Keratinocyte (primary cell): Measurements from ENCODE around the gene GNPTAB. TPM values are rescaled to one million over a fixed set of nuclear protein-coding genes. Genes with fewer than 3 reads are reported as not detected.

Experiments used
- DNase-seq: peaks from one replicate; pipeline ENCODE4 v3.0.0-alpha.2; 2011; ENCODE audit warnings: low read depth, missing footprints, low spot score
- FAIRE-seq: peaks from 2 replicates; lab custom pipeline; 2011; peaks lifted over from hg19 to GRCh38; lab: Jason Lieb, UNC
- H2AFZ ChIP-seq: 2 replicates; pipeline ENCODE4 v1.6.0; 2012; ENCODE audit warnings: low read length, control low read depth, inconsistent platforms; ENCODE audit not compliant: control insufficient read depth
- H3K27ac ChIP-seq: 2 replicates; pipeline ENCODE4 v1.5.1; 2011; ENCODE audit warnings: low read length; ENCODE audit not compliant: control insufficient read depth, insufficient read depth
- H3K27me3 ChIP-seq: 3 replicates; pipeline ENCODE4 v1.6.0; 2011; ENCODE audit warnings: low read length; ENCODE audit not compliant: control insufficient read depth, insufficient read depth; ENCODE audit errors: extremely low read depth
- H3K36me3 ChIP-seq, 2 experiments: 2 replicates in 1 of 2; 3 replicates in 1 of 2; pipeline ENCODE4 v1.5.1; 2011; ENCODE audit warnings: low read length in 2 of 2, mild to moderate bottlenecking in 1 of 2; ENCODE audit not compliant: control insufficient read depth in 2 of 2, insufficient read depth in 2 of 2; ENCODE audit errors: extremely low read depth in 1 of 2
- H3K4me1 ChIP-seq: 3 replicates; pipeline ENCODE4 v1.5.1; 2011; ENCODE audit warnings: low read length; ENCODE audit not compliant: control insufficient read depth, insufficient read depth; ENCODE audit errors: extremely low read depth
- H3K4me2 ChIP-seq: 3 replicates; pipeline ENCODE4 v1.6.0; 2011; ENCODE audit warnings: low read depth, low read length; ENCODE audit not compliant: control insufficient read depth, insufficient read depth; ENCODE audit errors: extremely low read depth
- H3K4me3 ChIP-seq, 3 experiments: fragments of 200-600 bp in 1 of 3; sonication (generic) in 1 of 3; 2 replicates in 2 of 3; 3 replicates in 1 of 3; pipeline ENCODE4 v1.5.1; 2011 to 2016; ENCODE audit warnings: low read length in 3 of 3, mild to moderate bottlenecking in 3 of 3, control low read depth in 2 of 3, inconsistent platforms in 1 of 3, low read depth in 1 of 3, mixed read lengths in 1 of 3, mixed run types in 1 of 3, moderate library complexity in 1 of 3; ENCODE audit not compliant: control insufficient read depth in 2 of 3, insufficient read depth in 2 of 3; ENCODE audit errors: extremely low read depth in 1 of 3
- H3K79me2 ChIP-seq: 2 replicates; pipeline ENCODE4 v1.6.0; 2012; ENCODE audit warnings: low read length; ENCODE audit not compliant: control insufficient read depth, insufficient read depth
- H3K9ac ChIP-seq: 3 replicates; pipeline ENCODE4 v1.6.0; 2011; ENCODE audit warnings: low read length; ENCODE audit not compliant: control insufficient read depth, insufficient read depth; ENCODE audit errors: extremely low read depth
- H3K9me1 ChIP-seq: 3 replicates; pipeline ENCODE4 v1.6.0; 2011; ENCODE audit warnings: low read length; ENCODE audit not compliant: control insufficient read depth, insufficient read depth; ENCODE audit errors: extremely low read depth
- H3K9me3 ChIP-seq: 2 replicates; pipeline ENCODE4 v1.5.1; 2012; ENCODE audit warnings: low read depth, low read length; ENCODE audit not compliant: control insufficient read depth
- H4K20me1 ChIP-seq: 3 replicates; pipeline ENCODE4 v1.6.0; 2011; ENCODE audit warnings: low read length; ENCODE audit not compliant: control insufficient read depth, insufficient read depth; ENCODE audit errors: extremely low read depth
- EZH2 ChIP-seq: IDR thresholded peaks from one replicate; pipeline ENCODE4 v1.6.1; 2012; ENCODE audit warnings: inconsistent platforms, mild to moderate bottlenecking, low read length, moderate library complexity
- dilution Hi-C: fragments of 300-500 bp; cut with MboI; formaldehyde crosslinking; loops from one replicate; pipeline ENCODE4 v1.7.0; 2020; ENCODE audit warnings: low sequenced_read_pairs; ENCODE audit not compliant: extremely low pct_ligation_motif_present
- polyA plus RNA-seq, 5 experiments: library from polyadenylated mRNA; depleted of rRNA in 3 of 5; stranded (reverse) in 3 of 5; stranded (forward) in 1 of 5; unstranded in 1 of 5; fragments of >200 nt; gene quantifications; 1 replicate in 1 of 5; 2 replicates in 3 of 5; 3 replicates in 1 of 5; pipeline versions ENCODE4 v1.2.1 to v1.2.3, GENCODE V29; 2011 to 2012; ENCODE audit warnings: missing spikeins in 2 of 5, low read depth in 1 of 5, low replicate concordance in 1 of 5
- TF ChIP-seq, protein P1 (sequence below), 3 experiments: IDR thresholded peaks in 1 of 3; conservative IDR thresholded peaks in 1 of 3; optimal IDR thresholded peaks in 1 of 3; 2 replicates in 2 of 3; 3 replicates in 1 of 3; pipeline versions ENCODE3 to v1.5.1; 2011; ENCODE audit warnings: low read length in 3 of 3, mild to moderate bottlenecking in 3 of 3, moderate library complexity in 2 of 3, control low read depth in 1 of 3, inconsistent platforms in 1 of 3; ENCODE audit not compliant: insufficient read depth in 2 of 3; ENCODE audit errors: extremely low read depth in 1 of 3

The GNPTAB gene
- polyA plus RNA-seq, 1 donor (not counting 4 experiments of a cell fraction or from before 2014, with no cell fraction given): 35.7 TPM

DNA sequence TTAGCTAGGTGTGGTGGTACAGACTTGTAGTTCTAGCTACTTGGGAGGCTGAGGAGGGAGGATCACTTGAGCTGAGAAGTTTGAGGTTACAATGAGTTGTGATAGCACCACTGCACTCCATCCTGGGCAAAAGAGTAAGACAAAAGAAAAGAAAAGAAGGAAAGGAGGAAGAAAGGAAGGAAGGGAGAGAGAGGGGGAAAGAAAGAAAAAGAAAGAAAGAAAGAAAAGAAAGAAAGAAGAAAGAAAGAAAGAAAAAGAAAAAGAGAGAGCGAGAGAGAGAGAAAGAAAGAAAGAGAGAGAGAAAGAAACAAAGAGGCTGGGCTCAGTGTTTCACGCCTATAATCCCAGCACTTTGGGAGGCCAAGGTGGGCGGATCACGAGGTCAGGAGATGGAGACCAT is 10.3 kb upstream of the GNPTAB start:
- Histone ChIP-seq H3K27ac (no peak overlapping the region), H3K9me3 (no peaks in the 10 kb centered on the region), H3K9me1 (no peaks in the 10 kb centered on the region), H3K36me3 (no peaks in the 10 kb centered on the region), H3K9ac (no peak overlapping the region), H3K27me3 (no peaks in the 10 kb centered on the region), H3K4me1 (peaks cover 6% of the 10 kb centered on the region), H4K20me1 (no peaks in the 10 kb centered on the region), H3K79me2 (no peaks in the 10 kb centered on the region), H3K4me3 (no peak overlapping the region), H2AFZ (no peak overlapping the region), H3K4me2 (no peak overlapping the region)
- no peak for TF ChIP-seq EZH2
- TF ChIP-seq, protein P1, sequence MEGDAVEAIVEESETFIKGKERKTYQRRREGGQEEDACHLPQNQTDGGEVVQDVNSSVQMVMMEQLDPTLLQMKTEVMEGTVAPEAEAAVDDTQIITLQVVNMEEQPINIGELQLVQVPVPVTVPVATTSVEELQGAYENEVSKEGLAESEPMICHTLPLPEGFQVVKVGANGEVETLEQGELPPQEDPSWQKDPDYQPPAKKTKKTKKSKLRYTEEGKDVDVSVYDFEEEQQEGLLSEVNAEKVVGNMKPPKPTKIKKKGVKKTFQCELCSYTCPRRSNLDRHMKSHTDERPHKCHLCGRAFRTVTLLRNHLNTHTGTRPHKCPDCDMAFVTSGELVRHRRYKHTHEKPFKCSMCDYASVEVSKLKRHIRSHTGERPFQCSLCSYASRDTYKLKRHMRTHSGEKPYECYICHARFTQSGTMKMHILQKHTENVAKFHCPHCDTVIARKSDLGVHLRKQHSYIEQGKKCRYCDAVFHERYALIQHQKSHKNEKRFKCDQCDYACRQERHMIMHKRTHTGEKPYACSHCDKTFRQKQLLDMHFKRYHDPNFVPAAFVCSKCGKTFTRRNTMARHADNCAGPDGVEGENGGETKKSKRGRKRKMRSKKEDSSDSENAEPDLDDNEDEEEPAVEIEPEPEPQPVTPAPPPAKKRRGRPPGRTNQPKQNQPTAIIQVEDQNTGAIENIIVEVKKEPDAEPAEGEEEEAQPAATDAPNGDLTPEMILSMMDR (optimal IDR thresholded peaks at IDR 0.05 in 1 of 3, IDR thresholded peaks at IDR 0.05 in 1 of 3, conservative IDR thresholded peaks at IDR 0.05 in 1 of 3; ENCODE audit: extremely low read depth in 1 of 3, insufficient read depth in 2 of 3, low read length in 3 of 3): no peak
- no peak for FAIRE-seq
- DNase-seq: no peak
- dilution Hi-C loops: no loop called here

DNA sequence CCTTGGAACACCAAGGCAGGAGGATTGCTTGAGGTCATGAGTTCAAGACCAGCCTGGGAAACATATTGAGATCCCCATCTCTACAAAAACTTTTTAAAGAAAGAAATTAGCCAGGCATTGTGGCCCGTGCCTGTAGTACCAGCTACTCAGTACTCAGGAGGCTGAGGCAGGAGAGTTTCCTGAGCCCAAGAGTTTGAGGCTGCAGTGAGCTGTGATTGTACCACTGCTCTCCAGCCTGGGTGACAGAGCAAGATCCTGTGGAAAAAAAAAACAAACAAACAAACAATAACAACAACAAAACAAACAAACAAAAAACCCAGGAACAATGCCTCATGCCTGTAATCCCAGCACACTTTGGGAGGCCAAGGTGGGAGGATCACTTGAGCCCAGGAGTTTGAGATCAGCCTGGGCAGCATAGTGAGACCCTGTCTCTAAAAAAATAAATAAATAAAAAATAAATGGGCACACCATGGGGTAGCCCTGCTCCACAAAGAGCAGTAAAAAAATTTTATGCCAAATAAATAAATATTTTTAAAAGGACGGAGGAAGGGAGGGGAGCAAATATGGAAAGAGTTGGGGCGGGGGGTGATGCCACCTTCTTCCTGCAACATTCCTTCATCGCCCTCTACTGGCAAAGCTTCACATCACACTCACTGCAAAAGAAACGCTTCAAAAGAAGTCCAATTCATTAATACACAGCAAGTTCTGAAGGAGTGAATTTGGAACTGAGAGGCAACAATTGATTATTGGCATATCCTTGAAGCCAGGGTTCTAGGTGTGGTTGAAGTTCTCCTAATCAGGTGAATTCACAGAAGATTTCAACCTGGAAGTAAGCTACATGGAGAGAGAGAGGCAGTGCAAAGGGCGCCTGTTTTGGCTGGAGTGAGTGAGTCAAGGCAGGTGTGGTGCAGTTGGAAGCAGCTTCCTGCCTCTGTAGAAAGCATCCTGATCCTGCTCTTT is 8.8 kb upstream of the GNPTAB start:
- DNase-seq: no peak
- Histone ChIP-seq H3K27me3 (no peaks in the 10 kb centered on the region), H3K36me3 (no peaks in the 10 kb centered on the region), H3K79me2 (no peaks in the 10 kb centered on the region), H2AFZ (peak overlapping the region; percentile 85), H3K9ac (peak overlapping the region; percentile 29), H4K20me1 (no peaks in the 10 kb centered on the region), H3K4me3 (peak overlapping the region in 1 of 3 experiments; percentile 39), H3K4me1 (peaks cover 6% of the 10 kb centered on the region), H3K4me2 (peak overlapping the region; percentile 82), H3K9me1 (no peaks in the 10 kb centered on the region), H3K9me3 (no peaks in the 10 kb centered on the region), H3K27ac (peak overlapping the region; percentile 48)
- FAIRE-seq: peak; percentile 57
- dilution Hi-C loops: no loop called here
- TF ChIP-seq, protein P1 (optimal IDR thresholded peaks at IDR 0.05 in 1 of 3, IDR thresholded peaks at IDR 0.05 in 1 of 3, conservative IDR thresholded peaks at IDR 0.05 in 1 of 3; ENCODE audit: extremely low read depth in 1 of 3, insufficient read depth in 2 of 3, low read length in 3 of 3): peak; percentile 74 to 84 (median 82)
- no peak for TF ChIP-seq EZH2
